GM12878 (cell line): ENCODE results near the gene FAM53B. TPM values are rescaled to one million over a fixed set of nuclear protein-coding genes. Genes with fewer than 3 reads are reported as not detected.
A peak's percentile ranks its signal among the peaks of the same experiment; 100 is the strongest.

Source experiments
- ATAC-seq: fragments of 200-7000 bp; cut with Tn5 transposase; 3 replicates; pipeline ENCODE4 v1.9.1; 2020; ENCODE audit warnings: mild to moderate bottlenecking, moderate library complexity
- BruUV-seq: library from RNA; stranded (reverse); fragments of 400-500 nt; replicated peaks from 2 replicates; lab custom pipeline; 2021; lab: Mats Ljungman, UMichigan
- CTCF ChIA-PET: fragments of 300-600 bp; sonication (Branson Sonifier 250); formaldehyde crosslinking; extraction: SDS; loops from one replicate; lab custom pipeline; 2021; ENCODE audit warnings: inconsistent platforms; lab: Yijun Ruan, JAX
- POLR2A ChIA-PET: fragments of 350-600 bp; formaldehyde crosslinking; extraction: SDS; loops from one replicate; lab custom pipeline; 2021; ENCODE audit warnings: inconsistent platforms; lab: Charles Lee
- RAD21 ChIA-PET: fragments of 300-600 bp; sonication (Branson Sonifier 250); formaldehyde crosslinking; loops from one replicate; lab custom pipeline; 2023; ENCODE audit warnings: antibody characterized with exemption; ENCODE audit not compliant: unreplicated experiment; lab: Charles Lee
- SMC1A ChIA-PET: fragments of 300-600 bp; sonication (Branson Sonifier 250); formaldehyde crosslinking; loops from one replicate; lab custom pipeline; 2023; ENCODE audit not compliant: unreplicated experiment, uncharacterized antibody; lab: Charles Lee
- DNase-seq: peaks from one replicate; pipeline ENCODE4 v3.0.0-alpha.2; 2011; ENCODE audit warnings: low read depth, low spot score
- FAIRE-seq: peaks from 3 replicates; lab custom pipeline; 2011; peaks lifted over from hg19 to GRCh38; lab: Jason Lieb, UNC
- H2AFZ ChIP-seq: 2 replicates; pipeline ENCODE4 v1.6.0; 2011; ENCODE audit warnings: low read depth, low read length, control low read depth; ENCODE audit not compliant: control insufficient read depth
- H3K27ac ChIP-seq: 2 replicates; pipeline ENCODE4 v1.5.1; 2011; ENCODE audit warnings: control low read depth; ENCODE audit not compliant: control insufficient read depth, insufficient read depth
- H3K27me3 ChIP-seq, 2 experiments: replicated peaks in 1 of 2; 2 replicates each; pipeline versions ENCODE4 v1.6.0 to v1.6.1; 2011; ENCODE audit warnings: low read length in 1 of 2; ENCODE audit not compliant: control insufficient read depth in 2 of 2, insufficient read depth in 2 of 2
- H3K36me3 ChIP-seq, 2 experiments: 2 replicates each; pipeline ENCODE4 v1.5.1; 2011; ENCODE audit warnings: low read length in 1 of 2; ENCODE audit not compliant: control insufficient read depth in 2 of 2, insufficient read depth in 2 of 2
- H3K4me1 ChIP-seq: 2 replicates; pipeline ENCODE4 v1.6.1; 2011; ENCODE audit warnings: mild to moderate bottlenecking, low read length, moderate library complexity, mixed read lengths; ENCODE audit not compliant: control insufficient read depth, insufficient read depth
- H3K4me2 ChIP-seq: 2 replicates; pipeline ENCODE4 v1.6.0; 2011; ENCODE audit warnings: control low read depth; ENCODE audit not compliant: control insufficient read depth, insufficient read depth
- H3K4me3 ChIP-seq: fragments of 200-600 bp; sonication (generic); 2 replicates; pipeline ENCODE4 v1.5.1; 2016
- H3K79me2 ChIP-seq: 2 replicates; pipeline ENCODE4 v1.6.0; 2011; ENCODE audit warnings: low read length; ENCODE audit not compliant: control insufficient read depth, insufficient read depth
- H3K9ac ChIP-seq: 2 replicates; pipeline ENCODE4 v1.8.0; 2011; ENCODE audit warnings: low read length, control low read depth, mixed read lengths; ENCODE audit not compliant: control insufficient read depth, insufficient read depth
- H3K9me3 ChIP-seq: replicated peaks from 3 replicates; pipeline ENCODE4 v1.5.1; 2011; ENCODE audit warnings: mild to moderate bottlenecking, low read length; ENCODE audit not compliant: control insufficient read depth, insufficient read depth
- H4K20me1 ChIP-seq: 2 replicates; pipeline ENCODE4 v1.6.0; 2011; ENCODE audit not compliant: control insufficient read depth, insufficient read depth
- KAT2A ChIP-seq: conservative IDR thresholded peaks from 2 replicates; pipeline ENCODE4 v1.6.1; 2011; ENCODE audit warnings: low read depth, low read length; ENCODE audit not compliant: control insufficient read depth
- MEF2B ChIP-seq: fragments of 450-650 bp; IDR thresholded peaks from 2 replicates; pipeline ENCODE4 v1.6.1; 2018; ENCODE audit warnings: mild to moderate bottlenecking, moderate library complexity; ENCODE audit not compliant: partially characterized antibody, poor library complexity, severe bottlenecking
- MTA3 ChIP-seq: IDR thresholded peaks from 2 replicates; pipeline ENCODE4 v1.6.1; 2012; ENCODE audit warnings: low read length, inconsistent platforms, borderline replicate concordance
- STAT1 ChIP-seq: fragments of 450-650 bp; conservative IDR thresholded peaks from 2 replicates; pipeline ENCODE4 v1.6.1; 2014; ENCODE audit warnings: antibody characterized with exemption, mild to moderate bottlenecking
- STAT3 ChIP-seq: IDR thresholded peaks from 2 replicates; pipeline ENCODE4 v1.6.1; 2011; ENCODE audit warnings: low read depth, low read length, improper control_type of control experiment
- SUPT20H ChIP-seq: IDR thresholded peaks from 2 replicates; pipeline ENCODE4 v1.6.1; 2011; ENCODE audit warnings: low read depth, mild to moderate bottlenecking, low read length, moderate library complexity, borderline replicate concordance; ENCODE audit not compliant: control insufficient read depth
- TCF12 ChIP-seq: IDR thresholded peaks from 2 replicates; pipeline ENCODE4 v1.6.1; 2011; ENCODE audit warnings: low read depth, mild to moderate bottlenecking, low read length
- WGBS: methylation state at CpG from one replicate; pipeline ENCODE4 v1.1.6; 2016; ENCODE audit warnings: low lambda C conversion rate; ENCODE audit not compliant: insufficient replicate concordance, insufficient coverage; ENCODE audit errors: missing lambda C conversion rate; 5-methylcytosine and 5-hydroxymethylcytosine counted together
- in situ Hi-C: fragments of 300-500 bp; cut with MboI; formaldehyde crosslinking; loops from 9 replicates; pipeline ENCODE4 v1.14.3; 2018; ENCODE audit warnings: mixed read lengths
- intact Hi-C: fragments of 100-400 bp; cut with micrococcal nuclease; formaldehyde crosslinking; loops from one replicate; pipeline ENCODE4 v1.14.2; 2022; ENCODE audit not compliant: unreplicated experiment
- polyA plus RNA-seq, 11 experiments: library from polyadenylated mRNA; depleted of rRNA in 4 of 11; unstranded in 6 of 11; stranded (reverse) in 5 of 11; fragments of >200 nt; fragmentation: Nextera tagmentation in 4 of 11; fragmentation: Illumina TruSeq in 1 of 11; extraction: Ambion mirVana in 4 of 11; extraction: Trizol in 1 of 11; gene quantifications; 1 replicate in 1 of 11; 2 replicates in 10 of 11; pipeline versions ENCODE4 v1.2.1 to v1.2.3, GENCODE V29; 2011 to 2016; ENCODE audit warnings: inconsistent platforms in 2 of 11, missing spikeins in 2 of 11, low read depth in 1 of 11
- total RNA-seq, 4 experiments: library from RNA; depleted of rRNA in 3 of 4; stranded (reverse); fragments of >200 nt in 3 of 4; fragmentation: Illumina TruSeq in 1 of 4; extraction: Trizol in 1 of 4; gene quantifications; 2 replicates each; pipeline versions ENCODE4 v1.2.1 to v1.2.3, GENCODE V29; 2013 to 2021

FAM53B gene
- total and polyA plus RNA-seq, 10 of the 15 experiments (the other 5 are each of a cell fraction or from before 2014, with no cell fraction given): 0.05 to 26.3 (median 8.1) TPM

DNA sequence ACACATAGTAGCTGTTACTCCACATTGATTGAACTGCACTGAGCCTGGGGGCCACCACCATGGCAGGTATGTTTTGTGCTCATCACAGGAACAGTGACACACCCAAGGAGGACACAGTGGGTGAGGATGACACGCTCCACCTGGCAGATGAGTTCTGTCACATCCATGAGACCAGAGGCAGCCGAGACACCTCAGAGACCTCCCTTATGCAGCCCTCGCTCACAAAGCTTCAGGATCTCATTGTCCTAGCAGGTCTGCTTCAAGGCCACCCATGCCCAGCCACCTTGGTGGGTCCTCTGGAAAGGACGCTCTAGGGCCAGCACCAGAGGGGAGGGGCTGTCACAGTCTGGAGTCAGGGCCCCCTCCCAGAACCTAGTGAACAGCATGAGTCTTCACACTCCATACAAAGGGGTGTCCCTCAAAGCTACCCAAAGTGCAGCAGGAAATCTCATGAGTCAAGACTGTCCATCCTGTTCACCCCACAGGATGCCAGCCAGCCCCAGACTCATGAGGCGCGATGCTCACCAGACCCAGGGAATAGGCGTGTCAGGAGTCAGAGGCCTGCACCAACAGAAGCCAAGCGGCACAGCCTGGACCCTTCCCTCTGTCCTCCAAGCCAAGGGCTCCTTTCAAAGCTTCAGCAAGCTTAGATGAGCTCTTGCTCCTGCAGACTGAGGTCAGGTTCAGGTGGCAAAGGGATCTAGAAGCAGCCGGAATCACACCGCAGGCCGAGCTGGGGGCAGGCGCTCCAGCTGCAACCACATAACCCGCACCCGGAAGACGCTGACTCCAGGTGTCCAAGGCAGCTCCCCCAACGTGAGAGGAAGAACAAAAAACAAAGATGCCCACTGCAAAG, 9.6 kb downstream of the FAM53B start:
- peak overlapping the region; percentile 60 for H3K4me2 ChIP-seq
- peak overlapping the region; percentile 1; the same call in 1 of the 2 replicates for H3K9ac ChIP-seq
- RAD21 ChIA-PET: interaction anchor here (0.8 to 4.1 kb wide), 7 partner anchors 8 to 46 kb away, joined by 3 to 37 read pairs (median 19); no protein-coding TSS in a partner anchor
- ATAC-seq: peak; percentile 3; the same call in 2 of the 3 replicates
- no peak for FAIRE-seq
- no peaks in the 10 kb centered on the region for H3K9me3 ChIP-seq
- peaks cover 40% of the 10 kb centered on the region for H3K79me2 ChIP-seq
- no TSS peak for BruUV-seq
- H3K36me3 ChIP-seq: peaks cover 1 to 2% of the 10 kb centered on the region in 2 experiments; a peak in 2 of 4 replicates
- SMC1A ChIA-PET: interaction anchor here (0.6 to 21.7 kb wide), 10 partner anchors 5 to 901 kb away, joined by 3 to 351 read pairs (median 8); no protein-coding TSS in a partner anchor
- DNase-seq: no peak
- intact Hi-C loops (no loop called here), in situ Hi-C loops (no loop called here)
- H3K27me3 ChIP-seq: no peaks in the 10 kb centered on the region
- no peaks in the 10 kb centered on the region; the same call in 1 of the 2 replicates for H4K20me1 ChIP-seq
- POLR2A ChIA-PET: interaction anchor here (0.6 to 5.5 kb wide), 6 partner anchors 10 to 80 kb away, joined by 3 to 31 read pairs (median 13); no protein-coding TSS in a partner anchor
- H3K4me3 ChIP-seq: no peak overlapping the region
- H3K27ac ChIP-seq: peak overlapping the region; percentile 71
- WGBS: 42% methylated on average over 16 of the region's 16 CpGs
- no peak overlapping the region for H2AFZ ChIP-seq
- TF ChIP-seq MTA3: no peak
- peak; percentile 57; the same call in 1 of the 2 replicates for TF ChIP-seq TCF12
- TF ChIP-seq MEF2B: no peak
- TF ChIP-seq SUPT20H: no peak
- no peak for TF ChIP-seq STAT1
- no peak for TF ChIP-seq KAT2A
- TF ChIP-seq STAT3: no peak
- TF ChIP-seq, all 136 proteins: peak for 1
- H3K4me1 ChIP-seq: peaks cover 61% of the 10 kb centered on the region
- CTCF ChIA-PET: interaction anchor here (1.0 to 21.9 kb wide), 11 partner anchors 6 to 204 kb away, joined by 3 to 319 read pairs (median 6); no protein-coding TSS in a partner anchor
